ENCODE results near the gene CRIM1.

GRCh38 chr2:36556842-36557241 is 201.3 kb downstream of the CRIM1 start:
- TF ChIP-seq CTCF (conservative IDR thresholded peaks at IDR 0.05; ENCODE audit: low read depth, low read length) (no peak), EZH2 (IDR thresholded peaks at IDR 0.05; ENCODE audit: borderline replicate concordance, low read depth, low read length, poor library complexity, severe bottlenecking) (no peak)

All from A673 (cell line).